GM12878 (cell line): ENCODE measurements around the gene COG2. TPM values are rescaled to one million over a fixed set of nuclear protein-coding genes. Genes with fewer than 3 reads are reported as not detected.

Experiments
- ATAC-seq: fragments of 200-7000 bp; cut with Tn5 transposase; 3 replicates; pipeline ENCODE4 v1.9.1; 2020; ENCODE audit warnings: mild to moderate bottlenecking, moderate library complexity
- BruUV-seq: library from RNA; stranded (reverse); fragments of 400-500 nt; replicated peaks from 2 replicates; lab custom pipeline; 2021; lab: Mats Ljungman, UMichigan
- CTCF ChIA-PET: fragments of 300-600 bp; sonication (Branson Sonifier 250); formaldehyde crosslinking; extraction: SDS; loops from one replicate; lab custom pipeline; 2021; ENCODE audit warnings: inconsistent platforms; lab: Yijun Ruan, JAX
- POLR2A ChIA-PET: fragments of 350-600 bp; formaldehyde crosslinking; extraction: SDS; loops from one replicate; lab custom pipeline; 2021; ENCODE audit warnings: inconsistent platforms; lab: Charles Lee
- RAD21 ChIA-PET: fragments of 300-600 bp; sonication (Branson Sonifier 250); formaldehyde crosslinking; loops from one replicate; lab custom pipeline; 2023; ENCODE audit warnings: antibody characterized with exemption; ENCODE audit not compliant: unreplicated experiment; lab: Charles Lee
- SMC1A ChIA-PET: fragments of 300-600 bp; sonication (Branson Sonifier 250); formaldehyde crosslinking; loops from one replicate; lab custom pipeline; 2023; ENCODE audit not compliant: unreplicated experiment, uncharacterized antibody; lab: Charles Lee
- DNase-seq: peaks from one replicate; pipeline ENCODE4 v3.0.0-alpha.2; 2011; ENCODE audit warnings: low read depth, low spot score
- FAIRE-seq: peaks from 3 replicates; lab custom pipeline; 2011; peaks lifted over from hg19 to GRCh38; lab: Jason Lieb, UNC
- H2AFZ ChIP-seq: 2 replicates; pipeline ENCODE4 v1.6.0; 2011; ENCODE audit warnings: low read depth, low read length, control low read depth; ENCODE audit not compliant: control insufficient read depth
- H3K27ac ChIP-seq: 2 replicates; pipeline ENCODE4 v1.5.1; 2011; ENCODE audit warnings: control low read depth; ENCODE audit not compliant: control insufficient read depth, insufficient read depth
- H3K27me3 ChIP-seq, 2 experiments: replicated peaks in 1 of 2; 2 replicates each; pipeline versions ENCODE4 v1.6.0 to v1.6.1; 2011; ENCODE audit warnings: low read length in 1 of 2; ENCODE audit not compliant: control insufficient read depth in 2 of 2, insufficient read depth in 2 of 2
- H3K36me3 ChIP-seq, 2 experiments: 2 replicates each; pipeline ENCODE4 v1.5.1; 2011; ENCODE audit warnings: low read length in 1 of 2; ENCODE audit not compliant: control insufficient read depth in 2 of 2, insufficient read depth in 2 of 2
- H3K4me1 ChIP-seq: 2 replicates; pipeline ENCODE4 v1.6.1; 2011; ENCODE audit warnings: mild to moderate bottlenecking, low read length, moderate library complexity, mixed read lengths; ENCODE audit not compliant: control insufficient read depth, insufficient read depth
- H3K4me2 ChIP-seq: 2 replicates; pipeline ENCODE4 v1.6.0; 2011; ENCODE audit warnings: control low read depth; ENCODE audit not compliant: control insufficient read depth, insufficient read depth
- H3K4me3 ChIP-seq: fragments of 200-600 bp; sonication (generic); 2 replicates; pipeline ENCODE4 v1.5.1; 2016
- H3K79me2 ChIP-seq: 2 replicates; pipeline ENCODE4 v1.6.0; 2011; ENCODE audit warnings: low read length; ENCODE audit not compliant: control insufficient read depth, insufficient read depth
- H3K9ac ChIP-seq: 2 replicates; pipeline ENCODE4 v1.8.0; 2011; ENCODE audit warnings: low read length, control low read depth, mixed read lengths; ENCODE audit not compliant: control insufficient read depth, insufficient read depth
- H3K9me3 ChIP-seq: replicated peaks from 3 replicates; pipeline ENCODE4 v1.5.1; 2011; ENCODE audit warnings: mild to moderate bottlenecking, low read length; ENCODE audit not compliant: control insufficient read depth, insufficient read depth
- H4K20me1 ChIP-seq: 2 replicates; pipeline ENCODE4 v1.6.0; 2011; ENCODE audit not compliant: control insufficient read depth, insufficient read depth
- BRCA1 ChIP-seq: IDR thresholded peaks from 2 replicates; pipeline ENCODE4 v1.6.1; 2011; ENCODE audit warnings: low read depth, low read length, improper control_type of control experiment
- CBX5 ChIP-seq: sonication (generic); IDR thresholded peaks from 2 replicates; pipeline ENCODE4 v1.6.1; 2016; ENCODE audit warnings: low read depth, moderate library complexity, mild to moderate bottlenecking, inconsistent platforms
- CTCF ChIP-seq, 3 experiments: IDR thresholded peaks in 2 of 3; conservative IDR thresholded peaks in 1 of 3; 2 replicates each; pipeline ENCODE4 v1.5.1; 2011; ENCODE audit warnings: low read depth in 3 of 3, low read length in 3 of 3, mild to moderate bottlenecking in 3 of 3, control low read depth in 2 of 3, moderate library complexity in 2 of 3, inconsistent platforms in 1 of 3, mixed read lengths in 1 of 3; ENCODE audit not compliant: control insufficient read depth in 2 of 3, insufficient read depth in 1 of 3; ENCODE audit errors: extremely low read depth in 1 of 3
- E2F8 ChIP-seq: fragments of 450-650 bp; IDR thresholded peaks from 2 replicates; pipeline ENCODE4 v1.6.1; 2018; ENCODE audit warnings: mild to moderate bottlenecking, low read depth, moderate library complexity; ENCODE audit not compliant: partially characterized antibody
- FOXM1 ChIP-seq: IDR thresholded peaks from 2 replicates; pipeline ENCODE4 v1.6.1; 2012; ENCODE audit warnings: low read depth, mild to moderate bottlenecking, inconsistent platforms, low read length, moderate library complexity
- MTA3 ChIP-seq: IDR thresholded peaks from 2 replicates; pipeline ENCODE4 v1.6.1; 2012; ENCODE audit warnings: low read length, inconsistent platforms, borderline replicate concordance
- NFIC ChIP-seq: IDR thresholded peaks from 2 replicates; pipeline ENCODE4 v1.6.1; 2012; ENCODE audit warnings: low read depth, mild to moderate bottlenecking, inconsistent platforms, low read length, moderate library complexity
- POLR2A ChIP-seq: IDR thresholded peaks from 2 replicates; pipeline ENCODE4 v1.6.1; 2011; ENCODE audit warnings: low read depth, mild to moderate bottlenecking, low read length
- POLR2AphosphoS2 ChIP-seq: IDR thresholded peaks from 2 replicates; pipeline ENCODE4 v1.6.1; 2011; ENCODE audit warnings: low read depth, mild to moderate bottlenecking, low read length, improper control_type of control experiment, moderate library complexity
- POU2F2 ChIP-seq: IDR thresholded peaks from 3 replicates; pipeline ENCODE4 v1.6.1; 2011; ENCODE audit warnings: low read depth, mild to moderate bottlenecking, low read length, borderline replicate concordance
- SIN3A ChIP-seq: IDR thresholded peaks from 2 replicates; pipeline ENCODE4 v1.6.1; 2012; ENCODE audit warnings: low read depth, low read length, improper control_type of control experiment
- SMARCA5 ChIP-seq: fragments of 450-650 bp; IDR thresholded peaks from 2 replicates; pipeline ENCODE4 v1.6.1; 2017; ENCODE audit warnings: mild to moderate bottlenecking
- TCF3 ChIP-seq: IDR thresholded peaks from 2 replicates; pipeline ENCODE4 v1.6.1; 2012; ENCODE audit warnings: low read depth, mild to moderate bottlenecking, low read length, borderline replicate concordance; ENCODE audit not compliant: insufficient read depth
- ZBTB33 ChIP-seq: fragments of 450-650 bp; IDR thresholded peaks from 2 replicates; pipeline ENCODE4 v1.6.1; 2017; ENCODE audit warnings: mild to moderate bottlenecking
- WGBS: methylation state at CpG from one replicate; pipeline ENCODE4 v1.1.6; 2016; ENCODE audit warnings: low lambda C conversion rate; ENCODE audit not compliant: insufficient replicate concordance, insufficient coverage; ENCODE audit errors: missing lambda C conversion rate; 5-methylcytosine and 5-hydroxymethylcytosine counted together
- in situ Hi-C: fragments of 300-500 bp; cut with MboI; formaldehyde crosslinking; loops from 9 replicates; pipeline ENCODE4 v1.14.3; 2018; ENCODE audit warnings: mixed read lengths
- intact Hi-C: fragments of 100-400 bp; cut with micrococcal nuclease; formaldehyde crosslinking; loops from one replicate; pipeline ENCODE4 v1.14.2; 2022; ENCODE audit not compliant: unreplicated experiment
- polyA plus RNA-seq, 11 experiments: library from polyadenylated mRNA; depleted of rRNA in 4 of 11; unstranded in 6 of 11; stranded (reverse) in 5 of 11; fragments of >200 nt; fragmentation: Nextera tagmentation in 4 of 11; fragmentation: Illumina TruSeq in 1 of 11; extraction: Ambion mirVana in 4 of 11; extraction: Trizol in 1 of 11; gene quantifications; 1 replicate in 1 of 11; 2 replicates in 10 of 11; pipeline versions ENCODE4 v1.2.1 to v1.2.3, GENCODE V29; 2011 to 2016; ENCODE audit warnings: inconsistent platforms in 2 of 11, missing spikeins in 2 of 11, low read depth in 1 of 11
- total RNA-seq, 4 experiments: library from RNA; depleted of rRNA in 3 of 4; stranded (reverse); fragments of >200 nt in 3 of 4; fragmentation: Illumina TruSeq in 1 of 4; extraction: Trizol in 1 of 4; gene quantifications; 2 replicates each; pipeline versions ENCODE4 v1.2.1 to v1.2.3, GENCODE V29; 2013 to 2021

The COG2 gene
- total and polyA plus RNA-seq, 10 of the 15 experiments (the other 5 are each of a cell fraction or from before 2014, with no cell fraction given): 15.0 to 31.5 (median 28.3) TPM

- BruUV-seq: no TSS peak
- no peak overlapping the region for H3K4me2 ChIP-seq
- H3K79me2 ChIP-seq: no peaks in the 10 kb centered on the region
- DNase-seq (no peak), ATAC-seq (no peak), FAIRE-seq (no peak)
- RAD21 ChIA-PET: no interaction called here
- H3K27me3 ChIP-seq: no peaks in the 10 kb centered on the region
- no peak overlapping the region for H3K27ac ChIP-seq
- no peak overlapping the region for H3K4me3 ChIP-seq
- SMC1A ChIA-PET: interaction anchor here (0.9 to 1.5 kb wide), 2 partner anchors 18 to 32 kb away, joined by 3 to 4 read pairs; partner anchors contain the start of gene COG2
- no peaks in the 10 kb centered on the region for H3K9me3 ChIP-seq
- 59% methylated on average over 7 of the region's 7 CpGs for WGBS
- H2AFZ ChIP-seq: no peak overlapping the region
- CTCF ChIA-PET: no interaction called here
- H3K36me3 ChIP-seq: no peaks in the 10 kb centered on the region
- H3K4me1 ChIP-seq: peaks cover 4% of the 10 kb centered on the region; the same call in 1 of the 2 replicates
- POLR2A ChIA-PET: interaction anchor here (0.8 kb wide), 1 partner anchor 32 kb away, joined by 3 read pairs; no protein-coding TSS in a partner anchor
- H4K20me1 ChIP-seq: no peaks in the 10 kb centered on the region
- in situ Hi-C loops: no loop called here
- no peak overlapping the region for H3K9ac ChIP-seq
- intact Hi-C loops: no loop called here
- TF ChIP-seq BRCA1 (no peak), E2F8 (no peak), SIN3A (no peak), POLR2AphosphoS2 (no peak), POU2F2 (no peak), CBX5 (no peak), ZBTB33 (no peak), FOXM1 (no peak), CTCF (IDR thresholded peaks at IDR 0.05 in 2 of 3, conservative IDR thresholded peaks at IDR 0.05 in 1 of 3; ENCODE audit: control insufficient read depth in 2 of 3, extremely low read depth in 1 of 3, insufficient read depth in 1 of 3, low read depth in 3 of 3, low read length in 3 of 3) (no peak), NFIC (no peak), TCF3 (no peak), MTA3 (no peak), POLR2A (no peak), SMARCA5 (no peak)
These were observed 31.0 kb upstream of the COG2 start for GRCh38 chr1:230611128-230611877.
